Neural cell (in vitro differentiated cells): ENCODE measurements around the gene DMXL2. TPM values are rescaled to one million over a fixed set of nuclear protein-coding genes. Genes with fewer than 3 reads are reported as not detected.

Experiments used
- H2AFZ ChIP-seq: fragments of 200-600, 300-800 bp; sonication (generic), shearing (Covaris generic); 2 replicates; pipeline ENCODE4 v1.6.0; 2014; ENCODE audit warnings: low read depth, mild to moderate bottlenecking, antibody characterized with exemption, low read length, moderate library complexity
- H3F3A ChIP-seq: fragments of 200-600 bp; shearing (Covaris generic); 2 replicates; pipeline ENCODE4 v1.6.1; 2016; ENCODE audit warnings: mild to moderate bottlenecking, moderate library complexity, mixed read lengths, antibody characterized with exemption, low read length; ENCODE audit not compliant: insufficient read depth, poor library complexity, severe bottlenecking
- H3K27ac ChIP-seq: fragments of 200-600, 300-800 bp; sonication (generic), shearing (Covaris generic); 2 replicates; pipeline ENCODE4 v1.5.1; 2014; ENCODE audit warnings: mild to moderate bottlenecking, low read length, moderate library complexity
- H3K27me3 ChIP-seq: fragments of 300-800, 200-600 bp; sonication (generic), shearing (Covaris generic); 2 replicates; pipeline ENCODE4 v1.6.0; 2014; ENCODE audit warnings: mild to moderate bottlenecking, low read depth, low read length, moderate library complexity; ENCODE audit not compliant: insufficient read depth
- H3K36me3 ChIP-seq: fragments of 300-800, 200-600 bp; sonication (generic), shearing (Covaris generic); 2 replicates; pipeline ENCODE4 v1.5.1; 2014; ENCODE audit warnings: mild to moderate bottlenecking, antibody characterized with exemption, low read length, moderate library complexity; ENCODE audit not compliant: insufficient read depth
- H3K4me2 ChIP-seq: fragments of 300-800, 200-600 bp; sonication (generic), shearing (Covaris generic); 2 replicates; pipeline ENCODE4 v1.6.0; 2014; ENCODE audit warnings: mild to moderate bottlenecking, low read length
- H3K4me3 ChIP-seq: fragments of 300-800, 200-600 bp; sonication (generic), shearing (Covaris generic); 2 replicates; pipeline ENCODE4 v1.5.1; 2014; ENCODE audit warnings: mild to moderate bottlenecking, low read length, moderate library complexity
- H3K79me2 ChIP-seq: fragments of 200-600 bp; shearing (Covaris generic); replicated peaks from 2 replicates; pipeline ENCODE4 v1.6.0; 2014; ENCODE audit warnings: mild to moderate bottlenecking, low read length, moderate library complexity; ENCODE audit not compliant: insufficient read depth
- H3K9ac ChIP-seq: fragments of 300-800, 200-600 bp; sonication (generic), shearing (Covaris generic); 2 replicates; pipeline ENCODE4 v1.6.1; 2016; ENCODE audit warnings: mild to moderate bottlenecking, low read length, mixed read lengths
- H3K9me2 ChIP-seq: fragments of 200-600 bp; shearing (Covaris generic); 2 replicates; pipeline ENCODE4 v1.6.1; 2016; ENCODE audit warnings: mild to moderate bottlenecking, low read length, mixed read lengths; ENCODE audit not compliant: insufficient read depth
- H3K9me3 ChIP-seq: fragments of 200-600, 300-800 bp; sonication (generic), shearing (Covaris generic); 2 replicates; pipeline ENCODE4 v1.6.1; 2016; ENCODE audit warnings: mild to moderate bottlenecking, mixed run types, low read length, moderate library complexity, mixed read lengths
- H4K20me1 ChIP-seq: fragments of 200-600 bp; shearing (Covaris generic); 2 replicates; pipeline ENCODE4 v1.6.1; 2016; ENCODE audit warnings: mild to moderate bottlenecking, mixed run types; ENCODE audit not compliant: insufficient read depth
- EP300 ChIP-seq: fragments of 450-650 bp; conservative IDR thresholded peaks from 2 replicates; pipeline ENCODE4 v1.6.1; 2014; ENCODE audit warnings: antibody characterized with exemption, mild to moderate bottlenecking, moderate library complexity; ENCODE audit not compliant: poor library complexity, severe bottlenecking
- EZH2 ChIP-seq: fragments of 200-600, 300-800 bp; shearing (Covaris generic), sonication (generic); IDR thresholded peaks from 2 replicates; pipeline ENCODE4 v1.6.1; 2014; ENCODE audit warnings: antibody characterized with exemption, low read length, borderline replicate concordance, mild to moderate bottlenecking; ENCODE audit not compliant: insufficient read depth, poor library complexity, severe bottlenecking
- MXI1 ChIP-seq: fragments of 450-650 bp; conservative IDR thresholded peaks from 2 replicates; pipeline ENCODE4 v1.6.1; 2014; ENCODE audit warnings: antibody characterized with exemption, mild to moderate bottlenecking; ENCODE audit not compliant: poor library complexity, severe bottlenecking
- POLR2AphosphoS5 ChIP-seq: IDR thresholded peaks from 2 replicates; pipeline ENCODE4 v1.6.1; 2012
- RAD21 ChIP-seq: fragments of 450-650 bp; conservative IDR thresholded peaks from 2 replicates; pipeline ENCODE4 v1.6.1; 2014; ENCODE audit warnings: antibody characterized with exemption, mild to moderate bottlenecking, moderate library complexity
- SMC3 ChIP-seq: fragments of 450-650 bp; conservative IDR thresholded peaks from 2 replicates; pipeline ENCODE4 v1.6.1; 2014; ENCODE audit warnings: antibody characterized with exemption, mild to moderate bottlenecking, moderate library complexity; ENCODE audit not compliant: poor library complexity
- TAF1 ChIP-seq: IDR thresholded peaks from 2 replicates; pipeline ENCODE4 v1.6.1; 2012; ENCODE audit warnings: low read depth
- polyA plus RNA-seq: library from polyadenylated mRNA; depleted of rRNA; stranded (reverse); fragments of >200 nt; gene quantifications from 2 replicates; pipeline ENCODE4 v1.2.3, GENCODE V29; 2014
- TF ChIP-seq, protein P1 (sequence below): IDR thresholded peaks from 2 replicates; pipeline ENCODE4 v1.6.1; 2012; ENCODE audit warnings: borderline replicate concordance
- TF ChIP-seq, protein P2 (sequence below): fragments of 450-650 bp; IDR thresholded peaks from 2 replicates; pipeline ENCODE4 v1.5.1; 2014; ENCODE audit warnings: antibody characterized with exemption, mild to moderate bottlenecking, moderate library complexity; ENCODE audit not compliant: poor library complexity, severe bottlenecking

Gene DMXL2
- polyA plus RNA-seq, 1 donor from 2014 or later, result 176 TPM

DNA sequence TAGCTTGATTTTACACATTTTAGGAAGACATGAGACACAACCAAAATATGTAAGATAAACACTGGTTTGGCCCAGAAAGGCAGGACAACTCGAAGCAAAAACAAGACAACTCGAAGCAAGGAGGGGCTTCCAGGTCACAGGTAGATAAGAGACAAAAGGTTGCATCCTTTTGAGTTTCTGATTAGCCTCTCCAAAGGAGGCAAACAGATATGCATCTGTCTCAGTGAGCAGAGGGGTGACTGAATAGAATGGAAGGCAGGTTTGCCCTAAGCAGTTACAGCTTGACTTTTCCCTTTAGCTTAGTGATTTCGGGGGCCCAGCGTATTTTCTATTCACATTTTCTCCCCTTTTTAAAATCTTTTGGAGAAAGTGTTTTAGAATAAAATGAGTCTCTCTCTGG is 206.4 kb downstream of the DMXL2 start:
- H3K36me3 ChIP-seq, result no peaks in the 10 kb centered on the region
- no peak overlapping the region for H3K4me3 ChIP-seq
- no peaks in the 10 kb centered on the region for H3K79me2 ChIP-seq
- no peak overlapping the region for H3K4me2 ChIP-seq
- no peaks in the 10 kb centered on the region for H3K9me2 ChIP-seq
- H2AFZ ChIP-seq, result no peak overlapping the region
- H3K27me3 ChIP-seq, result no peaks in the 10 kb centered on the region
- no peak overlapping the region for H3K27ac ChIP-seq
- TF ChIP-seq EP300 (no peak), TAF1 (no peak), POLR2AphosphoS5 (no peak), SMC3 (no peak), MXI1 (no peak), RAD21 (no peak), EZH2 (no peak)
- TF ChIP-seq, protein P1, sequence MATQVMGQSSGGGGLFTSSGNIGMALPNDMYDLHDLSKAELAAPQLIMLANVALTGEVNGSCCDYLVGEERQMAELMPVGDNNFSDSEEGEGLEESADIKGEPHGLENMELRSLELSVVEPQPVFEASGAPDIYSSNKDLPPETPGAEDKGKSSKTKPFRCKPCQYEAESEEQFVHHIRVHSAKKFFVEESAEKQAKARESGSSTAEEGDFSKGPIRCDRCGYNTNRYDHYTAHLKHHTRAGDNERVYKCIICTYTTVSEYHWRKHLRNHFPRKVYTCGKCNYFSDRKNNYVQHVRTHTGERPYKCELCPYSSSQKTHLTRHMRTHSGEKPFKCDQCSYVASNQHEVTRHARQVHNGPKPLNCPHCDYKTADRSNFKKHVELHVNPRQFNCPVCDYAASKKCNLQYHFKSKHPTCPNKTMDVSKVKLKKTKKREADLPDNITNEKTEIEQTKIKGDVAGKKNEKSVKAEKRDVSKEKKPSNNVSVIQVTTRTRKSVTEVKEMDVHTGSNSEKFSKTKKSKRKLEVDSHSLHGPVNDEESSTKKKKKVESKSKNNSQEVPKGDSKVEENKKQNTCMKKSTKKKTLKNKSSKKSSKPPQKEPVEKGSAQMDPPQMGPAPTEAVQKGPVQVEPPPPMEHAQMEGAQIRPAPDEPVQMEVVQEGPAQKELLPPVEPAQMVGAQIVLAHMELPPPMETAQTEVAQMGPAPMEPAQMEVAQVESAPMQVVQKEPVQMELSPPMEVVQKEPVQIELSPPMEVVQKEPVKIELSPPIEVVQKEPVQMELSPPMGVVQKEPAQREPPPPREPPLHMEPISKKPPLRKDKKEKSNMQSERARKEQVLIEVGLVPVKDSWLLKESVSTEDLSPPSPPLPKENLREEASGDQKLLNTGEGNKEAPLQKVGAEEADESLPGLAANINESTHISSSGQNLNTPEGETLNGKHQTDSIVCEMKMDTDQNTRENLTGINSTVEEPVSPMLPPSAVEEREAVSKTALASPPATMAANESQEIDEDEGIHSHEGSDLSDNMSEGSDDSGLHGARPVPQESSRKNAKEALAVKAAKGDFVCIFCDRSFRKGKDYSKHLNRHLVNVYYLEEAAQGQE, result no peak
- TF ChIP-seq, protein P2, sequence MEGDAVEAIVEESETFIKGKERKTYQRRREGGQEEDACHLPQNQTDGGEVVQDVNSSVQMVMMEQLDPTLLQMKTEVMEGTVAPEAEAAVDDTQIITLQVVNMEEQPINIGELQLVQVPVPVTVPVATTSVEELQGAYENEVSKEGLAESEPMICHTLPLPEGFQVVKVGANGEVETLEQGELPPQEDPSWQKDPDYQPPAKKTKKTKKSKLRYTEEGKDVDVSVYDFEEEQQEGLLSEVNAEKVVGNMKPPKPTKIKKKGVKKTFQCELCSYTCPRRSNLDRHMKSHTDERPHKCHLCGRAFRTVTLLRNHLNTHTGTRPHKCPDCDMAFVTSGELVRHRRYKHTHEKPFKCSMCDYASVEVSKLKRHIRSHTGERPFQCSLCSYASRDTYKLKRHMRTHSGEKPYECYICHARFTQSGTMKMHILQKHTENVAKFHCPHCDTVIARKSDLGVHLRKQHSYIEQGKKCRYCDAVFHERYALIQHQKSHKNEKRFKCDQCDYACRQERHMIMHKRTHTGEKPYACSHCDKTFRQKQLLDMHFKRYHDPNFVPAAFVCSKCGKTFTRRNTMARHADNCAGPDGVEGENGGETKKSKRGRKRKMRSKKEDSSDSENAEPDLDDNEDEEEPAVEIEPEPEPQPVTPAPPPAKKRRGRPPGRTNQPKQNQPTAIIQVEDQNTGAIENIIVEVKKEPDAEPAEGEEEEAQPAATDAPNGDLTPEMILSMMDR, result no peak
- H4K20me1 ChIP-seq, result no peaks in the 10 kb centered on the region
- no peaks in the 10 kb centered on the region for H3K9me3 ChIP-seq
- no peaks in the 10 kb centered on the region for H3F3A ChIP-seq
- H3K9ac ChIP-seq, result no peak overlapping the region

DNA sequence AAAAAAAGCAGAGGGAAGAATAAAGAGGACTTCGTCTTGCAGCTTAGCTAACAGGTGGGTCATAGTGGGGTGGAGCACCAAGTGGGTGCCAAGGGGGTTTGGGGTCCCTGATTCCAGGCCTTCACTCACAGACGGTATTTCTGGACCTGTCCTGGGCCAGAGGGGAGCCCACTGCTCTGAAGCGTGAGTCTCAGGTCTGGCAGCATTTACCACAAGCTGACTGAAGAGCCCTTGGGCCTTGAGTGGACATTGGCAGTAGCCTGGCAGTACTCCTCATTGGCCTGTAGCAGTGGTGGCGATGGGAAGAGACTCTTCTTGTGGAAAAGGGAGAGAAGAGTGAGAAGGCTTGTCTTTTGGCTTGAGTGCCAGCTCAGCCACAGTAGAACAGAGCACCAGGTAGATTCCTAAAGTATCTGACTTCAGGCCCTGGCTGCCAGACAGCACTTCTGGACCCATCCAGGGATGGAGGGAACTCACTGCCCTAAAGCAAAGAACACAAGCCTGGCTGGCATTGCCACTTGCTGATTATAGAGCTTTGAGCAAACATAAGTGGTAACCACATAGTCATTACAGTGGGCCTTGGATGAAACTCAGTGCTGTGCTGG is 208.2 kb downstream of the DMXL2 start:
- Histone ChIP-seq H3K9me2 (no peaks in the 10 kb centered on the region), H3K4me2 (no peak overlapping the region), H4K20me1 (no peaks in the 10 kb centered on the region), H3K4me3 (no peak overlapping the region), H3K79me2 (no peaks in the 10 kb centered on the region), H3K36me3 (no peaks in the 10 kb centered on the region), H3F3A (no peaks in the 10 kb centered on the region), H3K9me3 (no peaks in the 10 kb centered on the region), H2AFZ (no peak overlapping the region), H3K27me3 (no peaks in the 10 kb centered on the region), H3K9ac (no peak overlapping the region), H3K27ac (no peak overlapping the region)
- TF ChIP-seq, protein P1, result no peak
- TF ChIP-seq SMC3 (no peak), EP300 (no peak), MXI1 (no peak), RAD21 (no peak), TAF1 (no peak), EZH2 (no peak), POLR2AphosphoS5 (no peak)
- TF ChIP-seq, protein P2, result no peak
